ENCODE measurements around the gene PLCD1. TPM values are rescaled to one million over a fixed set of nuclear protein-coding genes. Genes with fewer than 3 reads are reported as not detected.

Gene PLCD1
- total RNA-seq, 1 donor from 2014 or later: 32.2 TPM

GRCh38 chr3:37994639-37994972, 34.8 kb downstream of the PLCD1 start:
- DNase-seq (no peak), ATAC-seq (no peak)
- H3K36me3 ChIP-seq: no peaks in the 10 kb centered on the region
- no peaks in the 10 kb centered on the region for H3K9me3 ChIP-seq
- H3K4me3 ChIP-seq: peak overlapping the region; percentile 59
- peaks cover 21% of the 10 kb centered on the region for H3K4me1 ChIP-seq
- no peaks in the 10 kb centered on the region for H3K27me3 ChIP-seq
- intact Hi-C loops (cut with DNase I): no loop called here
- peak overlapping the region; percentile 87 for H3K27ac ChIP-seq
- TF ChIP-seq CTCF (IDR thresholded peaks at IDR 0.05): no peak

- H3K27ac ChIP-seq: peak overlapping the region; percentile 87
- no peak for TF ChIP-seq CTCF (IDR thresholded peaks at IDR 0.05)
- intact Hi-C loops (cut with DNase I): no loop called here
- no peaks in the 10 kb centered on the region for H3K9me3 ChIP-seq
- H3K4me1 ChIP-seq: peaks cover 17% of the 10 kb centered on the region
- H3K4me3 ChIP-seq: peak overlapping the region; percentile 59
- ATAC-seq (peak; percentile 69), DNase-seq (peak; percentile 95)
- no peaks in the 10 kb centered on the region for H3K36me3 ChIP-seq
- no peaks in the 10 kb centered on the region for H3K27me3 ChIP-seq
Observed at GRCh38 chr3:37993820-37994638, 35.4 kb downstream of the PLCD1 start.

- peaks cover 14% of the 10 kb centered on the region for H3K4me1 ChIP-seq
- no peaks in the 10 kb centered on the region for H3K9me3 ChIP-seq
- DNase-seq: no peak
- peak overlapping the region; percentile 87 for H3K27ac ChIP-seq
- no peak for TF ChIP-seq CTCF (IDR thresholded peaks at IDR 0.05)
- peak overlapping the region; percentile 59 for H3K4me3 ChIP-seq
- H3K36me3 ChIP-seq: no peaks in the 10 kb centered on the region
- ATAC-seq: no peak
- H3K27me3 ChIP-seq: no peaks in the 10 kb centered on the region
- intact Hi-C loops (cut with DNase I): no loop called here
Observed at GRCh38 chr3:37993460-37993819, 36.0 kb downstream of the PLCD1 start.

GRCh38 chr3:37993067-37993455, 36.4 kb downstream of the PLCD1 start:
- intact Hi-C loops (cut with DNase I): no loop called here
- H3K4me1 ChIP-seq: peaks cover 11% of the 10 kb centered on the region
- no peak for DNase-seq
- ATAC-seq: no peak
- TF ChIP-seq CTCF (IDR thresholded peaks at IDR 0.05): no peak
- no peak overlapping the region for H3K4me3 ChIP-seq
- no peaks in the 10 kb centered on the region for H3K36me3 ChIP-seq
- no peaks in the 10 kb centered on the region for H3K9me3 ChIP-seq
- H3K27me3 ChIP-seq: no peaks in the 10 kb centered on the region
- peak overlapping the region; percentile 87 for H3K27ac ChIP-seq

- peak; percentile 46 for ATAC-seq
Observed at GRCh38 chr3:37992271-37993066, 37.0 kb downstream of the PLCD1 start.

More at GRCh38 chr3:37992271-37993066, 37.0 kb downstream of the PLCD1 start:
- Histone ChIP-seq H3K4me3 (no peak overlapping the region), H3K36me3 (no peaks in the 10 kb centered on the region), H3K4me1 (peaks cover 6% of the 10 kb centered on the region), H3K9me3 (no peaks in the 10 kb centered on the region), H3K27ac (peak overlapping the region; percentile 17), H3K27me3 (no peaks in the 10 kb centered on the region)
- intact Hi-C loops (cut with DNase I): no loop called here
- peak; percentile 61 for DNase-seq
- TF ChIP-seq CTCF (IDR thresholded peaks at IDR 0.05): no peak
